Measurements from ENCODE around the gene CKS2. TPM values are rescaled to one million over a fixed set of nuclear protein-coding genes. Genes with fewer than 3 reads are reported as not detected.
A peak's percentile ranks its signal among the peaks of the same experiment; 100 is the strongest.

CKS2 gene
- total RNA-seq, 2 experiments from 2014 or later: 236 to 256 TPM

DNA sequence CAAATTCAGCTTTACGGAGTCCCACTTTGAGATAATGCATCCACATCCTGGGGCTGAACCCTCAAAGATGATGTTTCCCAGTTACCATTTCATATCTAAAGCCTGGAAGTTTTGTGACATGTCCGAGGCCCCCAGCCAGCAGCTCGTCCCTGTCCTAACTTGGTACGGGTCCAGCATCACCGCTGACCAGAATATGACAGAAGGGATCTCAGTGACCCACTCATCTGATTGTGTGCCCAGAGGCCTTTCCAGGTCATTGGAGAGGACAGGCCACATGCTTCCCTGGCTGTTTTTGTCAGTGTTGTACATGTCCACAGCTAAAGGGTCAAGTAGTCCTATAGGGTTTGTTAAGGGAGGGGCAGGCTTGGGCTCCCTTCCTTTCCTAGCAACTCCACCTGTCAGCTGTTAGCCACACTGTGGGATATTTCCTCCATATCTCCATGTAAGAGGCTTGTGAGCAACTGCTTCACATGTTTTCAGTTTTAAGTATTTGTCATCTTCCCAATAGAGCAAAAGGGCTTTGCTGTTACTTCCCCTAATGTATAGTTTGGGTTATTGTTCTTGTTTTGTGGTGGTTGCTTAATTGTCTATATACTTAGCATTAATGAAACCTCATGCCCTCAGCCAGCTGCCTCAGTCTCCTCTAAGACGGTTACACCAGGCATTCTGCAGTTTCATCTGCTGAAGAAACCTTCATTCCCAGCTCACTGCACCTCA is 40.7 kb downstream of the CKS2 start:
- ChIA-PET CTCF (interaction anchor here (0.7 to 1.2 kb wide), 2 partner anchors 11 to 234 kb away, joined by 3 read pairs; no protein-coding TSS in a partner anchor), POLR2A (interaction anchor here (0.5 kb wide), 1 partner anchor 216 kb away, joined by 3 read pairs; no protein-coding TSS in a partner anchor)
- no peak overlapping the region for H3K4me3 Mint-ChIP-seq

GRCh38 chr9:89352451-89352850 is 41.5 kb downstream of the CKS2 start:
- H3K27me3 Mint-ChIP-seq: no peaks in the 10 kb centered on the region
- H3K9me3 Mint-ChIP-seq (ENCODE audit: low read depth): no peaks in the 10 kb centered on the region

More for the DNA sequence above, 40.7 kb downstream of the CKS2 start:
- Mint-ChIP-seq H3K27me3 (no peaks in the 10 kb centered on the region), H3K9me3 (ENCODE audit: low read depth) (no peaks in the 10 kb centered on the region), H3K27ac (peak overlapping the region; percentile 66), H3K4me1 (peaks cover 17% of the 10 kb centered on the region), H3K36me3 (ENCODE audit: low read depth) (peaks cover 68% of the 10 kb centered on the region)
- DNase-seq: no peak
- intact Hi-C loops (cut with DNase I, micrococcal nuclease): no loop called here
- no peak for ATAC-seq

DNA sequence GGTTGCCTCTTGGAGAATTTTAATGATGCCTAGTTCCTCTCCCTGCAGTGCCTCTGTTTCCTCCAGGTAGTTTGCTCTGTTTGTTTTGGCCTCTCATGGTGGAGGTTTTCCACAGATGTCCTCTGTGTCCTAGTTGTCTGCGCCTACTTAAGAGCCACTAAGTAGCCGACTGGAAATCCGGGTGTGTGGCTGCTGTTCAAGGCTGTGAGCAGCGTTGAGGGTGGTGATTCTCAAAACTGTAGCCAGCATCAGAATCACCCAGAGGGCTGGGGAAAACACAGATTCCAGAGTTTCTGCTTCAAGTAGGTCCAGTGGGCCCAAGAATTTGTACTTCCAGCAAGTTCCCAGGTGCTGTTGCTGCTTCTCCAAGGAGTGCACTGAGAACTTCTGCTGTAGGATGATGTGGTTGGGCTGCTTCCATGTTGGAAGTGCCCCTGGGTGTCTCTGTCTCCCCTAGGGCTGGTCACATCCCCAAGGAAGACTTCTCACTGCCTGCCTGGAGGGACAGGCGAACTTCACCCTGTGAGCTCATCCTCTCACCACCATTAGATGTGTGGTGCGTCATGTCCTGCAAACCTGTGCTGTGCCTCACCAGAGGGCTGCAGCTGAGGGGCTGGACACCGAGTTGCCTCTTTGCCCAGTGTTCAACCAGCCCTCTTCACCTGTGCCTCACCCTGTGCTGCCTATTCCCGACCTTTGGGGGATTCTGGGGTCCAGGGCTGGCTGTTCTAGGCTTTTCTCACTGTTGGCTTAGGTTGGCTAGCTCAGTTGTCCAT is 42.1 kb downstream of the CKS2 start:
- Mint-ChIP-seq H3K27me3 (no peaks in the 10 kb centered on the region), H3K4me3 (no peak overlapping the region), H3K9me3 (ENCODE audit: low read depth) (no peaks in the 10 kb centered on the region), H3K4me1 (peaks cover 18% of the 10 kb centered on the region), H3K27ac (peak overlapping the region; percentile 52), H3K36me3 (ENCODE audit: low read depth) (peaks cover 67% of the 10 kb centered on the region)
- intact Hi-C loops (cut with DNase I, micrococcal nuclease): no loop called here
- no peak for ATAC-seq
- ChIA-PET CTCF (interaction anchor here (1.1 to 1.2 kb wide), 3 partner anchors 12 to 28 kb away, joined by 3 to 4 read pairs (median 4); no protein-coding TSS in a partner anchor), POLR2A (no interaction called here)
- no peak for DNase-seq

More at GRCh38 chr9:89352451-89352850, 41.5 kb downstream of the CKS2 start:
- intact Hi-C loops (cut with DNase I, micrococcal nuclease): no loop called here
- Mint-ChIP-seq H3K27ac (peak overlapping the region; percentile 66), H3K36me3 (ENCODE audit: low read depth) (peaks cover 63% of the 10 kb centered on the region), H3K4me1 (peaks cover 18% of the 10 kb centered on the region), H3K4me3 (no peak overlapping the region)
- ChIA-PET CTCF (interaction anchor here (1.1 to 1.2 kb wide), 2 partner anchors 11 to 15 kb away, joined by 3 to 4 read pairs; no protein-coding TSS in a partner anchor), POLR2A (no interaction called here)
- DNase-seq (no peak), ATAC-seq (no peak)

GRCh38 chr9:89353989-89354388 is 43.0 kb downstream of the CKS2 start:
- no peak for DNase-seq
- ChIA-PET CTCF (interaction anchor here (1.1 kb wide), 1 partner anchor 29 kb away, joined by 4 read pairs; no protein-coding TSS in a partner anchor), POLR2A (no interaction called here)
- no peak for ATAC-seq
- no peaks in the 10 kb centered on the region for H3K9me3 Mint-ChIP-seq (ENCODE audit: low read depth)
- H3K36me3 Mint-ChIP-seq (ENCODE audit: low read depth): peaks cover 64% of the 10 kb centered on the region
- H3K4me1 Mint-ChIP-seq: peaks cover 18% of the 10 kb centered on the region
- H3K4me3 Mint-ChIP-seq: no peak overlapping the region
- H3K27me3 Mint-ChIP-seq: no peaks in the 10 kb centered on the region
- H3K27ac Mint-ChIP-seq: peak overlapping the region; percentile 52
- intact Hi-C loops (cut with DNase I, micrococcal nuclease): no loop called here

DNA sequence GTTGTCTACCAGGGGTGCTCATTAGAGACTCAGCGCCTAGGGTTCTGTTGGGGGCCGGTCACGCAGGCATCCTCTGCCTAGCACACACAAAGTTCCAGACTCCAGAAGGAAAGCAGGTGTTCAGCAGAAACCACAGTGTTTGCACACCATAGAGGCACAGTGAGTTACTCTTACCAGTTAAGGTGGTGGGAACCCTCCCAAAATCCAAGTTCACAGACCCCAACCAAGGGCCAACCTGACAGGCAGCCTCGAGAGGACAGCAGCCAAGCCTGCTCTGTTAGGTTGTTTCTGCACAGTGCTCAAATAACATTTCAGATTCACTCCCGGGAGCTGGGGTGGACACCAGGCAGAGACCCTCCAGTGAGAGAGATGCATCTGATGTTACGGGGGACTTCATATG is 43.5 kb downstream of the CKS2 start:
- peaks cover 18% of the 10 kb centered on the region for H3K4me1 Mint-ChIP-seq
- ChIA-PET POLR2A (no interaction called here), CTCF (interaction anchor here (1.1 kb wide), 1 partner anchor 29 kb away, joined by 4 read pairs; no protein-coding TSS in a partner anchor)
- H3K4me3 Mint-ChIP-seq: no peak overlapping the region
- H3K27ac Mint-ChIP-seq: peak overlapping the region; percentile 52
- DNase-seq (no peak), ATAC-seq (no peak)
- intact Hi-C loops (cut with DNase I, micrococcal nuclease): no loop called here
- H3K36me3 Mint-ChIP-seq (ENCODE audit: low read depth): peaks cover 64% of the 10 kb centered on the region
- H3K27me3 Mint-ChIP-seq: no peaks in the 10 kb centered on the region
- no peaks in the 10 kb centered on the region for H3K9me3 Mint-ChIP-seq (ENCODE audit: low read depth)

- no peaks in the 10 kb centered on the region for H3K27me3 Mint-ChIP-seq
- H3K36me3 Mint-ChIP-seq (ENCODE audit: low read depth): peaks cover 61% of the 10 kb centered on the region
- ChIA-PET POLR2A (interaction anchor here (1.2 kb wide), 1 partner anchor 9 kb away, joined by 3 read pairs; no protein-coding TSS in a partner anchor), CTCF (interaction anchor here (0.6 to 1.4 kb wide), 2 partner anchors 14 to 558 kb away, joined by 3 to 5 read pairs; no protein-coding TSS in a partner anchor)
- no peak for ATAC-seq
- H3K9me3 Mint-ChIP-seq (ENCODE audit: low read depth): no peaks in the 10 kb centered on the region
- peaks cover 11% of the 10 kb centered on the region for H3K4me1 Mint-ChIP-seq
- intact Hi-C loops (cut with DNase I, micrococcal nuclease): no loop called here
- DNase-seq: no peak
- no peak overlapping the region for H3K27ac Mint-ChIP-seq
- no peak overlapping the region for H3K4me3 Mint-ChIP-seq
These were observed 45.8 kb downstream of the CKS2 start for GRCh38 chr9:89356782-89357181.

- no peak overlapping the region for H3K4me3 Mint-ChIP-seq
- no peak for ATAC-seq
- CTCF ChIA-PET: interaction anchor here (0.6 to 1.4 kb wide), 2 partner anchors 14 to 558 kb away, joined by 3 to 5 read pairs; no protein-coding TSS in a partner anchor
- H3K4me1 Mint-ChIP-seq: peaks cover 4% of the 10 kb centered on the region
- intact Hi-C loops (cut with DNase I, micrococcal nuclease): no loop called here
- peak overlapping the region; percentile 7 for H3K27ac Mint-ChIP-seq
- peaks cover 56% of the 10 kb centered on the region for H3K36me3 Mint-ChIP-seq (ENCODE audit: low read depth)
- no peaks in the 10 kb centered on the region for H3K9me3 Mint-ChIP-seq (ENCODE audit: low read depth)
- no peak for DNase-seq
- POLR2A ChIA-PET: interaction anchor here (0.7 to 1.2 kb wide), 2 partner anchors 10 to 51 kb away, joined by 3 read pairs; no protein-coding TSS in a partner anchor
- H3K27me3 Mint-ChIP-seq: no peaks in the 10 kb centered on the region
These were observed 46.6 kb downstream of the CKS2 start for GRCh38 chr9:89357331-89358197.

DNA sequence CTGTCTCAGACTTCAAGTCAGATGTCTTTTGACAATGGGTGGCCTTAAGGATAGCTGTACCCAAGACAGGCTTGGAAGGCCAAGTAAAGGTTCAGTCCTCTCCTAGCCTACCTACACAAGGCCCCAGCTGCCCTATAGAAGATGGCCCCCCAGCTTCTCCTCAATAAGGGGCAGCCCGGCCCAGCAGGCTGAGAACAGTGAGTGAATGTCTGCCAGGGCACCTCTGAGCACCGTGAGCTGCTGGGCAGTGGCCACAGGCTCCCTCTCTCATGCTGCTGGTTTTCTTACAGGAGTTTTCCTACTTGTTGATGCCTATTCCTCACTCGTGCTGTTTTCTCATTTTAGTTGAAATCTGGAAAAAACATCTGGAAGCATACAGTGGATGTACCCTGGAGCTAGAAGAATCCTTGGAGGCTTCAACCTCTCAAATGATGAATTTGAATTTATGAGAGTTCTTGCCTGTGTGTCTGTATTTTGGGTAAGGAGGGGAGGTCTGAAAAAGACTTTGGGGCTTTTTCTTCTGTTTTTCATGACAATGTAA is 47.5 kb downstream of the CKS2 start:
- intact Hi-C loops (cut with DNase I, micrococcal nuclease): no loop called here
- peaks cover 53% of the 10 kb centered on the region for H3K36me3 Mint-ChIP-seq (ENCODE audit: low read depth)
- no peaks in the 10 kb centered on the region for H3K27me3 Mint-ChIP-seq
- ATAC-seq (no peak), DNase-seq (no peak)
- CTCF ChIA-PET: no interaction called here
- no peaks in the 10 kb centered on the region for H3K9me3 Mint-ChIP-seq (ENCODE audit: low read depth)
- POLR2A ChIA-PET: interaction anchor here (0.7 kb wide), 1 partner anchor 50 kb away, joined by 3 read pairs; no protein-coding TSS in a partner anchor
- no peak overlapping the region for H3K27ac Mint-ChIP-seq
- H3K4me1 Mint-ChIP-seq: peaks cover 2% of the 10 kb centered on the region
- H3K4me3 Mint-ChIP-seq: no peak overlapping the region

DNA sequence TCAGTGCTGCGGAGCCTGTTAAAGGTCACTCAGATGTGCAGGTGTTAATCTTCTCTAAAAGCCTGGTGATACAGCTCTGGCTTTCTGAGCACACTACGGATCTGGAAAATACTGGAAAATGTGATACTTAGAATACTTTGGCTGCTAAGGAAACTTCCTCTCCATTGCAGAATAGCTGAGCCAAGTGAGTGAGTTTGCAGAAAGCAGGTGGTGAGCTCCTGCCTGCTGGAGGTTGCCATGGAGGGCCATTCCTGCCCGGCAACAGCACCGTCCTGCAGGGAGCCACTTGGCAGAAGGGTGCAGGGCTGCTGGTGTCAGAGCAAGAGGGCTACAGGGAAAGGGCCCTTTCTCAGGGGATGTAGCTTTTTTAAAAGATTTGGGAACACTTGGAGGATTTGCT is 48.0 kb downstream of the CKS2 start:
- DNase-seq (no peak), ATAC-seq (no peak)
- intact Hi-C loops (cut with DNase I, micrococcal nuclease): no loop called here
- Mint-ChIP-seq H3K9me3 (ENCODE audit: low read depth) (no peaks in the 10 kb centered on the region), H3K27me3 (no peaks in the 10 kb centered on the region), H3K36me3 (ENCODE audit: low read depth) (peaks cover 52% of the 10 kb centered on the region), H3K4me3 (no peak overlapping the region), H3K4me1 (peaks cover 2% of the 10 kb centered on the region), H3K27ac (no peak overlapping the region)
- POLR2A ChIA-PET: no interaction called here
- CTCF ChIA-PET: interaction anchor here (0.6 kb wide), 1 partner anchor 134 kb away, joined by 3 read pairs; no protein-coding TSS in a partner anchor

GRCh38 chr9:89359751-89360261 is 48.8 kb downstream of the CKS2 start:
- ChIA-PET POLR2A (interaction anchor here (0.6 kb wide), 1 partner anchor 170 kb away, joined by 3 read pairs; no protein-coding TSS in a partner anchor), CTCF (interaction anchor here (0.6 to 1.5 kb wide), 2 partner anchors 32 to 34 kb away, joined by 3 to 5 read pairs; no protein-coding TSS in a partner anchor)
- DNase-seq (no peak), ATAC-seq (no peak)
- Mint-ChIP-seq H3K27ac (peak overlapping the region; percentile 53), H3K9me3 (ENCODE audit: low read depth) (no peaks in the 10 kb centered on the region), H3K4me3 (no peak overlapping the region), H3K36me3 (ENCODE audit: low read depth) (peaks cover 46% of the 10 kb centered on the region), H3K4me1 (peaks cover 2% of the 10 kb centered on the region), H3K27me3 (no peaks in the 10 kb centered on the region)
- intact Hi-C loops (cut with DNase I, micrococcal nuclease): no loop called here
